ENCODE data around the gene SIN3B. TPM values are rescaled to one million over a fixed set of nuclear protein-coding genes. Genes with fewer than 3 reads are reported as not detected.

Gene SIN3B
- total and polyA plus RNA-seq, 9 of the 15 experiments (the other 6 are each of a cell fraction or from before 2014, with no cell fraction given) = 0.51 to 34.2 (median 14.3) TPM

DNA sequence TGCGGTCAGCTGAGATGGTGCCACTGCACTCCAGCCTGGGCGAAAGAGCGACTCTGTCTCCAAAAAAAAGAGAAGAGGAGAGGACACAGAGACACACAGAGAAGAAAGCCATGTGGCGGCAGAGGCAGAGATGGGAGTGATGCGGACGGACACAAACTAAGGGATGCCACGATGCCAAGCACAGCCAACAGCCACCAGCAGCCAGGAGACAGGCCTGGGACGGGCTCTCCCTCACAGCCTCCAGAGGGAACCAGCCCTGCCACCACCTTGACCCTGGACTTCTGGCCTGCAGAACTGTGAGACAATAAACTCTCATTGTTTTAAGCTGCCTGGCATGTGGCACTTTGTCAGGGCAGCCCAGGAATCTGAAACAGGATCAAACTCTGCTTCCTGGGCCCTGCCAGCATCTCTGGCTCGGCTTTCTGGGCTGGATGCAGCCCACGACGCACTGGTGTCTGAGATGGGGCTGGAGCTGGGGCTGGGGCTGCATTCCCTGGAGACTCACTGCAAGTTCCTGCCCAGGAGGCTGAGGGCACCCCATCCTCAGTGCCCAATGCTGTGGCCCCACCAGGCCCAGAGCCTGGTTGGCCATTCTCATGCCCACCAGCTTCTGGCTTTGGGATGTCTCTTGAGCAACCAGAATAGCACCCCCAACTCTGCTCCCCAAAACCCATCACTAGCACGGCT, 62.6 kb downstream of the SIN3B start (continued):
- TF ChIP-seq TCFL5 (CRISPR knock-in tag; conservative IDR thresholded peaks at IDR 0.05) (no peak), KDM5B (IDR thresholded peaks at IDR 0.05; ENCODE audit: insufficient replicate concordance, low read depth, low read length) (peak; percentile 38), RBFOX2 (IDR thresholded peaks at IDR 0.05; ENCODE audit: low read depth, low read length) (peak; percentile 74), TEAD4 (IDR thresholded peaks at IDR 0.05; ENCODE audit: low read length) (0 out of 2 replicates have a peak, but pooled peaks have one; percentile 6), TEAD4 (CRISPR knock-in tag; IDR thresholded peaks at IDR 0.05; ENCODE audit: borderline replicate concordance) (no peak), GABPA (tag; conservative IDR thresholded peaks at IDR 0.05; ENCODE audit: low read depth) (no peak), SUPT5H (IDR thresholded peaks at IDR 0.05) (peak; percentile 50; the same call in 1 of the 2 replicates), THAP7 (CRISPR knock-in tag; IDR thresholded peaks at IDR 0.05) (no peak), POLR2G (IDR thresholded peaks at IDR 0.05; ENCODE audit: low read depth, low read length) (peak; percentile 68), NR2C1 (IDR thresholded peaks at IDR 0.05) (no peak), NR2C1 (tag; IDR thresholded peaks at IDR 0.05) (no peak), POLR3A (IDR thresholded peaks at IDR 0.05; ENCODE audit: borderline replicate concordance, extremely low read depth, insufficient read depth, insufficient read length) (no peak)
- TF ChIP-seq, protein P1, sequence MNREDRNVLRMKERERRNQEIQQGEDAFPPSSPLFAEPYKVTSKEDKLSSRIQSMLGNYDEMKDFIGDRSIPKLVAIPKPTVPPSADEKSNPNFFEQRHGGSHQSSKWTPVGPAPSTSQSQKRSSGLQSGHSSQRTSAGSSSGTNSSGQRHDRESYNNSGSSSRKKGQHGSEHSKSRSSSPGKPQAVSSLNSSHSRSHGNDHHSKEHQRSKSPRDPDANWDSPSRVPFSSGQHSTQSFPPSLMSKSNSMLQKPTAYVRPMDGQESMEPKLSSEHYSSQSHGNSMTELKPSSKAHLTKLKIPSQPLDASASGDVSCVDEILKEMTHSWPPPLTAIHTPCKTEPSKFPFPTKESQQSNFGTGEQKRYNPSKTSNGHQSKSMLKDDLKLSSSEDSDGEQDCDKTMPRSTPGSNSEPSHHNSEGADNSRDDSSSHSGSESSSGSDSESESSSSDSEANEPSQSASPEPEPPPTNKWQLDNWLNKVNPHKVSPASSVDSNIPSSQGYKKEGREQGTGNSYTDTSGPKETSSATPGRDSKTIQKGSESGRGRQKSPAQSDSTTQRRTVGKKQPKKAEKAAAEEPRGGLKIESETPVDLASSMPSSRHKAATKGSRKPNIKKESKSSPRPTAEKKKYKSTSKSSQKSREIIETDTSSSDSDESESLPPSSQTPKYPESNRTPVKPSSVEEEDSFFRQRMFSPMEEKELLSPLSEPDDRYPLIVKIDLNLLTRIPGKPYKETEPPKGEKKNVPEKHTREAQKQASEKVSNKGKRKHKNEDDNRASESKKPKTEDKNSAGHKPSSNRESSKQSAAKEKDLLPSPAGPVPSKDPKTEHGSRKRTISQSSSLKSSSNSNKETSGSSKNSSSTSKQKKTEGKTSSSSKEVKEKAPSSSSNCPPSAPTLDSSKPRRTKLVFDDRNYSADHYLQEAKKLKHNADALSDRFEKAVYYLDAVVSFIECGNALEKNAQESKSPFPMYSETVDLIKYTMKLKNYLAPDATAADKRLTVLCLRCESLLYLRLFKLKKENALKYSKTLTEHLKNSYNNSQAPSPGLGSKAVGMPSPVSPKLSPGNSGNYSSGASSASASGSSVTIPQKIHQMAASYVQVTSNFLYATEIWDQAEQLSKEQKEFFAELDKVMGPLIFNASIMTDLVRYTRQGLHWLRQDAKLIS (CRISPR knock-in tag; IDR thresholded peaks at IDR 0.05) = 0 out of 2 replicates have a peak, but pooled peaks have one; percentile 25
